HG03103 (cell line): Measurements from ENCODE around the gene ZBTB22.
A peak's percentile ranks its signal among the peaks of the same experiment; 100 is the strongest.
"Not testable (repeated sequence)": the region's sequence is repeated elsewhere in the genome, so short reads cannot be mapped to it uniquely, and the experiment has no call there.

Experiments used
- ATAC-seq: cut with Tn5 transposase; IDR thresholded peaks from one replicate; pipeline ENCODE4 v1.9.1; 2021; ENCODE audit warnings: low read depth; ENCODE audit not compliant: unreplicated experiment

Gene ZBTB22

GRCh38 chr6:33317669-33318425 is at the start of gene ZBTB22:
Gene ZBTB22, minus strand, starts transcription at chr6:33317744. Its CDS starts 828 bp downstream, at chr6:33316916.
- ATAC-seq: peak; percentile 40

GRCh38 chr6:33367009-33367714 is 49.6 kb upstream of the ZBTB22 start:
- no peak for ATAC-seq

GRCh38 chr6:33365206-33365971 is 47.8 kb upstream of the ZBTB22 start:
- ATAC-seq: not testable (repeated sequence)

GRCh38 chr6:33364475-33365205 is 47.1 kb upstream of the ZBTB22 start:
- not testable (repeated sequence) for ATAC-seq

- not testable (repeated sequence) for ATAC-seq
These were observed 45.9 kb upstream of the ZBTB22 start for GRCh38 chr6:33363486-33363885.

- ATAC-seq: no peak
These were observed 41.8 kb upstream of the ZBTB22 start for GRCh38 chr6:33359331-33359730.

GRCh38 chr6:33357160-33357871 is 39.8 kb upstream of the ZBTB22 start:
- ATAC-seq: not testable (repeated sequence)

- no peak for ATAC-seq
These were observed 38.8 kb upstream of the ZBTB22 start for GRCh38 chr6:33356295-33356694.

GRCh38 chr6:33355860-33356259 is 38.3 kb upstream of the ZBTB22 start:
- not testable (repeated sequence) for ATAC-seq

GRCh38 chr6:33347816-33348215 is 30.3 kb upstream of the ZBTB22 start:
- ATAC-seq: no peak

- not testable (repeated sequence) for ATAC-seq
These were observed 29.4 kb upstream of the ZBTB22 start for GRCh38 chr6:33346972-33347371.

- no peak for ATAC-seq
These were observed 27.5 kb upstream of the ZBTB22 start for GRCh38 chr6:33344701-33345697.

- ATAC-seq: no peak
These were observed 26.5 kb upstream of the ZBTB22 start for GRCh38 chr6:33343953-33344611.

GRCh38 chr6:33343606-33343952 is 26.0 kb upstream of the ZBTB22 start:
- ATAC-seq: not testable (repeated sequence)

- no peak for ATAC-seq
These were observed 21.6 kb upstream of the ZBTB22 start for GRCh38 chr6:33339193-33339592.

GRCh38 chr6:33336495-33336894 is 19.0 kb upstream of the ZBTB22 start:
- no peak for ATAC-seq

- no peak for ATAC-seq
These were observed 18.4 kb upstream of the ZBTB22 start for GRCh38 chr6:33335916-33336315.

GRCh38 chr6:33333666-33334065 is 16.1 kb upstream of the ZBTB22 start:
- ATAC-seq: no peak
